ENCODE results near the gene PFKFB4.

DNA sequence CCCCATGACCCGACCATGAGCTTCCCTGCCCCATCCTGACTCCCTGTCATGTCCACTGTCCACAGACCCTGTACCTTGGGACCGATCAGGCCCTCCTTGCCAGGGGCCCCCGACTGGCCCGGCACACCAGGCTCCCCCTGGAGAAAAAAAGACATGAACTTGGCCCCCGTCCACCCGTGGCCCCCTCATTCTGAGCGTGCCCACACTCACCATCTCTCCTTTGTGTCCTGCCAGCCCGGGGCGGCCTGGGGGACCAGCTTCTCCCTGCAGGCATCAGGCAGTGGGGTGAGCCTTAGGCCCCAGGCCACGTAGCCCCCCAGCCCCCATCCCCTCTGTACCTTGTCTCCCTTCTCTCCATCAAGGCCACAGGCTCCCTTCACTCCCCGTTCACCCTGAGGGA is 10.9 kb upstream of the PFKFB4 start:
- TF ChIP-seq, protein P1, sequence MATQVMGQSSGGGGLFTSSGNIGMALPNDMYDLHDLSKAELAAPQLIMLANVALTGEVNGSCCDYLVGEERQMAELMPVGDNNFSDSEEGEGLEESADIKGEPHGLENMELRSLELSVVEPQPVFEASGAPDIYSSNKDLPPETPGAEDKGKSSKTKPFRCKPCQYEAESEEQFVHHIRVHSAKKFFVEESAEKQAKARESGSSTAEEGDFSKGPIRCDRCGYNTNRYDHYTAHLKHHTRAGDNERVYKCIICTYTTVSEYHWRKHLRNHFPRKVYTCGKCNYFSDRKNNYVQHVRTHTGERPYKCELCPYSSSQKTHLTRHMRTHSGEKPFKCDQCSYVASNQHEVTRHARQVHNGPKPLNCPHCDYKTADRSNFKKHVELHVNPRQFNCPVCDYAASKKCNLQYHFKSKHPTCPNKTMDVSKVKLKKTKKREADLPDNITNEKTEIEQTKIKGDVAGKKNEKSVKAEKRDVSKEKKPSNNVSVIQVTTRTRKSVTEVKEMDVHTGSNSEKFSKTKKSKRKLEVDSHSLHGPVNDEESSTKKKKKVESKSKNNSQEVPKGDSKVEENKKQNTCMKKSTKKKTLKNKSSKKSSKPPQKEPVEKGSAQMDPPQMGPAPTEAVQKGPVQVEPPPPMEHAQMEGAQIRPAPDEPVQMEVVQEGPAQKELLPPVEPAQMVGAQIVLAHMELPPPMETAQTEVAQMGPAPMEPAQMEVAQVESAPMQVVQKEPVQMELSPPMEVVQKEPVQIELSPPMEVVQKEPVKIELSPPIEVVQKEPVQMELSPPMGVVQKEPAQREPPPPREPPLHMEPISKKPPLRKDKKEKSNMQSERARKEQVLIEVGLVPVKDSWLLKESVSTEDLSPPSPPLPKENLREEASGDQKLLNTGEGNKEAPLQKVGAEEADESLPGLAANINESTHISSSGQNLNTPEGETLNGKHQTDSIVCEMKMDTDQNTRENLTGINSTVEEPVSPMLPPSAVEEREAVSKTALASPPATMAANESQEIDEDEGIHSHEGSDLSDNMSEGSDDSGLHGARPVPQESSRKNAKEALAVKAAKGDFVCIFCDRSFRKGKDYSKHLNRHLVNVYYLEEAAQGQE (IDR thresholded peaks at IDR 0.05; ENCODE audit: insufficient read depth in 1 of 2, low read depth in 2 of 2, low read length in 2 of 2): no peak
- TF ChIP-seq POLR2AphosphoS5 (IDR thresholded peaks at IDR 0.05; ENCODE audit: low read depth, low read length) (no peak), SIN3A (IDR thresholded peaks at IDR 0.05; ENCODE audit: borderline replicate concordance, insufficient read depth, low read length) (no peak), TAF1 (IDR thresholded peaks at IDR 0.05; ENCODE audit: borderline replicate concordance, insufficient read depth, low read length) (no peak), FOXP2 (optimal IDR thresholded peaks at IDR 0.05; ENCODE audit: borderline replicate concordance, extremely low read depth, extremely low read length, insufficient read depth) (no peak)
